ENCODE data around the gene PLEKHG4B. TPM values are rescaled to one million over a fixed set of nuclear protein-coding genes. Genes with fewer than 3 reads are reported as not detected.

Gene PLEKHG4B
- total RNA-seq, 1 experiment from 2014 or later, result 0.28 TPM

- POLR2A ChIA-PET (ENCODE audit: low non-redundant PET), result no interaction called here
- Histone ChIP-seq H3K4me3 (ENCODE audit: low read depth, low read length, poor library complexity, severe bottlenecking) (no peak overlapping the region), H3K27me3 (replicated peaks; ENCODE audit: insufficient read depth, low read depth, low read length, poor library complexity) (peaks cover 55% of the 10 kb centered on the region)
These were observed 9.4 kb upstream of the PLEKHG4B start for GRCh38 chr5:82570-82969.

GRCh38 chr5:83029-83428 is 8.9 kb upstream of the PLEKHG4B start:
- no peaks in the 10 kb centered on the region for H3K4me1 ChIP-seq (ENCODE audit: insufficient read depth, low read length, poor library complexity, severe bottlenecking)
- H3K36me3 ChIP-seq (ENCODE audit: insufficient read depth, low read length, poor library complexity, severe bottlenecking), result no peaks in the 10 kb centered on the region
- no peak for TF ChIP-seq CTCF (conservative IDR thresholded peaks at IDR 0.05; ENCODE audit: low read depth, low read length)
- no peak for TF ChIP-seq EZH2 (IDR thresholded peaks at IDR 0.05; ENCODE audit: borderline replicate concordance, low read depth, low read length, poor library complexity, severe bottlenecking)
- DNase-seq (ENCODE audit: low spot score), result no peak
- H3K4me3 ChIP-seq (ENCODE audit: low read depth, low read length, poor library complexity, severe bottlenecking), result no peak overlapping the region
- no TSS peak for BruUV-seq (replicated peaks)
- CTCF ChIA-PET, result no interaction called here
- intact Hi-C loops (cut with micrococcal nuclease; ENCODE audit: unreplicated experiment), result no loop called here
- no peak overlapping the region for H3K27ac ChIP-seq (ENCODE audit: low read depth, low read length, poor library complexity, severe bottlenecking)
- POLR2A ChIA-PET (ENCODE audit: low non-redundant PET), result no interaction called here
- peaks cover 53% of the 10 kb centered on the region for H3K27me3 ChIP-seq (replicated peaks; ENCODE audit: insufficient read depth, low read depth, low read length, poor library complexity)
- H3K9me3 ChIP-seq (ENCODE audit: low read depth, low read length, poor library complexity, severe bottlenecking), result no peaks in the 10 kb centered on the region

More at GRCh38 chr5:82570-82969, 9.4 kb upstream of the PLEKHG4B start:
- Histone ChIP-seq H3K36me3 (ENCODE audit: insufficient read depth, low read length, poor library complexity, severe bottlenecking) (no peaks in the 10 kb centered on the region), H3K27ac (ENCODE audit: low read depth, low read length, poor library complexity, severe bottlenecking) (no peak overlapping the region), H3K4me1 (ENCODE audit: insufficient read depth, low read length, poor library complexity, severe bottlenecking) (no peaks in the 10 kb centered on the region), H3K9me3 (ENCODE audit: low read depth, low read length, poor library complexity, severe bottlenecking) (no peaks in the 10 kb centered on the region)
- TF ChIP-seq CTCF (conservative IDR thresholded peaks at IDR 0.05; ENCODE audit: low read depth, low read length) (no peak), EZH2 (IDR thresholded peaks at IDR 0.05; ENCODE audit: borderline replicate concordance, low read depth, low read length, poor library complexity, severe bottlenecking) (no peak)
- CTCF ChIA-PET, result no interaction called here
- no peak for DNase-seq (ENCODE audit: low spot score)
- no TSS peak for BruUV-seq (replicated peaks)
- intact Hi-C loops (cut with micrococcal nuclease; ENCODE audit: unreplicated experiment), result no loop called here

GRCh38 chr5:85334-85995 is 6.5 kb upstream of the PLEKHG4B start:
- ChIA-PET POLR2A (ENCODE audit: low non-redundant PET) (no interaction called here), CTCF (no interaction called here)
- Histone ChIP-seq H3K9me3 (ENCODE audit: low read depth, low read length, poor library complexity, severe bottlenecking) (no peaks in the 10 kb centered on the region), H3K4me3 (ENCODE audit: low read depth, low read length, poor library complexity, severe bottlenecking) (no peak overlapping the region), H3K36me3 (ENCODE audit: insufficient read depth, low read length, poor library complexity, severe bottlenecking) (no peaks in the 10 kb centered on the region), H3K27ac (ENCODE audit: low read depth, low read length, poor library complexity, severe bottlenecking) (no peak overlapping the region), H3K27me3 (replicated peaks; ENCODE audit: insufficient read depth, low read depth, low read length, poor library complexity) (peaks cover 54% of the 10 kb centered on the region), H3K4me1 (ENCODE audit: insufficient read depth, low read length, poor library complexity, severe bottlenecking) (no peaks in the 10 kb centered on the region)
- intact Hi-C loops (cut with micrococcal nuclease; ENCODE audit: unreplicated experiment), result no loop called here
- BruUV-seq (replicated peaks), result no TSS peak
- no peak for TF ChIP-seq CTCF (conservative IDR thresholded peaks at IDR 0.05; ENCODE audit: low read depth, low read length)
- TF ChIP-seq EZH2 (IDR thresholded peaks at IDR 0.05; ENCODE audit: borderline replicate concordance, low read depth, low read length, poor library complexity, severe bottlenecking), result no peak
- no peak for DNase-seq (ENCODE audit: low spot score)

All from A673 (cell line).